HCEC 1CT (cell line): ENCODE results near the gene ADAMTSL1.

Source experiments
- DNase-seq: peaks from one replicate; pipeline ENCODE4 v3.0.0-alpha.2; 2017

The ADAMTSL1 gene

GRCh38 chr9:18707489-18708205 is 233.7 kb downstream of the ADAMTSL1 start:
- DNase-seq = no peak

DNA sequence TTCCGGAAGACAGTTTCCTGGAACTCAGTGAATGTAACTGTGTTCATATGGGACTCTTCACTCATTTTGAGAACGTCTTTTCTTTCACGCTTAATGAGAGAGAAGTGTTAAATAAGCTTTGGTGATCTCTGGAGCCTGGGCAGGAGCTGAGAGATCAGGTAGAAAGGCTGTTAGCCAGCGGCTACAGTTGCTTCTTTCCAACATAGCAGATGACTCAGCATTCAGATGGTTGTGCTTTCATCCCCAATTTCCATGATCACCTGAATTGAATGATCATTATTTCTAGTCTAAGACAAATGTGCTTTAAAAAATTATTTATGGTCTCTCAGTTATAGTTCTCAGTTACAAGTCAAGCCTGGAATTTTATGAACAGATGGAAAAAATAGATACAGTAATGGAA is 234.5 kb downstream of the ADAMTSL1 start:
- DNase-seq = no peak

- no peak for DNase-seq
Observed at GRCh38 chr9:18710065-18710464, 236.1 kb downstream of the ADAMTSL1 start.

- no peak for DNase-seq
Observed at GRCh38 chr9:18717759-18718158, 243.8 kb downstream of the ADAMTSL1 start.

GRCh38 chr9:18718393-18718792 is 244.4 kb downstream of the ADAMTSL1 start:
- DNase-seq = no peak

- no peak for DNase-seq
Observed at GRCh38 chr9:18718932-18719331, 245.0 kb downstream of the ADAMTSL1 start.

DNA sequence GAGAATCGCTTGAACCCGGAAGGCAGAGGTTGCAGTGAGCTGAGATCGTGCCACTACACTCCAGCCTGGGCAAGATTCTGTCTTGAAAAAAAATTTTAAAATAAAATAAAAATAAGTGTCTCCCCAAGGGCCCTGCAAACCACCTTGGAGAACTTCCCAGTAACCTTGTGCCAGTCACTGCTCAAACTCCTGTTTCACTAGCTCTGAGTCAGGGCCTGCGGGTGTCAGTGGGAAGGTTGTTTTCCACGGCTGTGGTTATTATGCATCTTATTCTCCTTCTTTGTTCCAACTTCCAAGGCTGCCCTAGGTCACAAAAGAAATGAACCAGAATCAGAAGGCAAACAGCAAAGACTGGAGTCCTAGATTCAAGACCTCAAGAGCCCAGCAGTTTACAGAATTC is 246.7 kb downstream of the ADAMTSL1 start:
- no peak for DNase-seq

GRCh38 chr9:18721267-18721994 is 247.5 kb downstream of the ADAMTSL1 start:
- no peak for DNase-seq

DNA sequence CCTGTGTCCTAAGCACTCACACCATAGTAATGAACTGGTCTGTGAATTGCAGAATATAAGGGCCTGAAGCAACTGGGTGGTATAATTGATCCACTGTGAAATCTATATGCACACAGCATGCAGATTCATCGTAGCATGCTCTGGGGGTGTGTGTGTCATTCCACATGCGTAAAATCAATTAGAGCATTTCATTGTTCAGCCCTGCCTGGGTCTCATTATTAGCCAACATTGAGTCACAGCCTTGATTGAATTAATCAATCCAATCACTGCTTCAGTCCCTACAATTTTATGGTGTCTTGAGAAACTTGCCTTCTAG is 248.0 kb downstream of the ADAMTSL1 start:
- no peak for DNase-seq

- no peak for DNase-seq
Observed at GRCh38 chr9:18722882-18723281, 248.9 kb downstream of the ADAMTSL1 start.

DNA sequence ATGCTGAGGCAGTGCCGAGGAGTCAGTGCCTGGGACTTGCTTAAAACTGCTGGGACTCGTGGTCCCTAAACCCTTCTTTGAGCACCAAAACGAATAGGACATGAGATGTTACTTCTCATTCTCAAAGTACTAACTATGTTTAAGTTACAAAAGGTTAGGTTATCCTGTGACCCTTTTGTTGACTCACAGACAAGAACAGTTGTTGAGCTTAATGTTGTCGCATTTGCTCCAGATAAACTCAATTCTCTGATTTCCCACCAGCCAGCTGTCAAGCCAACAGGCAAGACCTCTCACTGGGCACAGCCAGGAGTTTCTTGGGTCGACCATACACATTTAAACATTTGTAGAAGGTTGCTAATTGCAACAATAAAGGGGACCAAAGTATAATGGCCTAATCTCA is 249.4 kb downstream of the ADAMTSL1 start:
- DNase-seq = no peak

DNA sequence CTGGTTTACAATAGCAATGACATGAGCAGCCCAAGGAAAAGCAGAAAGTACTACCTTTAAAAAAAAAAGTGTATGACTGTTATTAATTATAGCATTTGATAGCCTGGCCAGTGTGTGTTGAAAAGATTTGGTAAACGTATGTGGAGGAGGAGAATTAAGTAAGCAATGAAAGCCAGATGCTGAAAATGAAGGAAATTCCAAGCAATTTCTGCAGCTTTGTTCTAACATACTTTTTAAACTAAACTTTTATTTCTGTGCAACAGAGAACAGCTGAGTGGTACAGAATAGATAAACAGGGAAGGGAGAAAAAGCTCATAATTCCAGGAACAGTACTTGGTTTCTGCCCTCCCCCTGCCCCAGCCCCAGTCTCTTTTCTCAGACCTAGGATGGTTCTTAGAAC is 252.6 kb downstream of the ADAMTSL1 start:
- no peak for DNase-seq

- no peak for DNase-seq
Observed at GRCh38 chr9:18727904-18728303, 254.0 kb downstream of the ADAMTSL1 start.

DNA sequence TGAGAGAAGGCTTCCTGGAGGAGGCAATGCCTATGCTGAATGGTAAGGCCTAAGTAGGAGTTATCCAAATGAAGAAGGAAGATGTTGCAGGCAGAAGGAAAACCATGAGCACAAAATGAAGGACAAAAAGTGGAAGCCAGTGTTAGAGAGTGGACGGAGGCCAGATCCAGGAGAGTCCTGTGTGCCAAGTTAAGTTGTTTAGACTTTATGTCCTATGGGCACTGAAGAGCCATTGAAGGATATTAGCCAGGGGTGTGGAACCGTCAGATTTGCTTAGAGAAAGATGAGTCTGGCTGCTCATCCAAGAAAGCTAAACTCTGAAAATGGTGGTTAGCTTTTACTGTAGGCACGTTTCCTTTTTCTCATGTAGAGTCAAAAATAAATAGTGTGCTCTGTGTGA is 254.7 kb downstream of the ADAMTSL1 start:
- no peak for DNase-seq

- DNase-seq = no peak
Observed at GRCh38 chr9:18730241-18730640, 256.3 kb downstream of the ADAMTSL1 start.

DNA sequence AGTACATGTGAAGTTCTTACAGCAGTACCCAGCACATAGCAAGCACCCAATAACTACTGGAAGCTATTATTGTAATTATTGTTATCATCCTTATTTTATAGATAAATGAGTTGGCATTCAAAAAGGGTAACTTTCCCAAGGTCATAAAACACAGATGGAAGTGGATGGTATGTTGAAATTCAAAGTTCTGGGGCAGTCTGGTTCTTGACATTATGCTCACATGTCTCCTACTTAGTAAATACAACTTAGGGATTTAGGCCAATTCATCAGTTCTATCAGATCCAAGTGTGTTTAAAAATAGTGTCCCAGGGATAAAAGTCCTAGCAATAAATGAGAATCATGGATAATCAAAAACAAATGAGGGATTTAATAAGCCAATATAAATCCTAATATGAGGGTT is 265.2 kb downstream of the ADAMTSL1 start:
- DNase-seq = no peak

GRCh38 chr9:18739641-18740318 is 265.8 kb downstream of the ADAMTSL1 start:
- DNase-seq = no peak

DNA sequence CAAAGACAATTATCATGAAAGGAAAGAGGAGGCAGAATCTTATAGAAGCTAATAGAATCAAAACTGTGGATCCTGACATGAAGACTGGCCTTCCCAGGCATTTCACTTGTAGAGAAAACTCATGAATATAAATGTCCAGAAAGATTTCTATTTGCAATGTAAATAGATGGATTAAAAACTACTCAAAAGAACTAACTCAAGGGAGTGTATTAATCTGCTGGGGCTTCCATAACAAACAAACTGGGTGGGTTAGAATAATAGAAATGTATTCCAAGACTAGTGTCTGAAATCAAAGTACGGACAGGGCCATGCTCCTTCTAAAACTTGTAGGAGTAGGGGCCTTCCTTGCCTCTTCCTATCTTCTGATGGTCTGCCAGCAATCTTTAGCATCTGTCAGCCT is 267.4 kb downstream of the ADAMTSL1 start:
- DNase-seq = no peak

DNA sequence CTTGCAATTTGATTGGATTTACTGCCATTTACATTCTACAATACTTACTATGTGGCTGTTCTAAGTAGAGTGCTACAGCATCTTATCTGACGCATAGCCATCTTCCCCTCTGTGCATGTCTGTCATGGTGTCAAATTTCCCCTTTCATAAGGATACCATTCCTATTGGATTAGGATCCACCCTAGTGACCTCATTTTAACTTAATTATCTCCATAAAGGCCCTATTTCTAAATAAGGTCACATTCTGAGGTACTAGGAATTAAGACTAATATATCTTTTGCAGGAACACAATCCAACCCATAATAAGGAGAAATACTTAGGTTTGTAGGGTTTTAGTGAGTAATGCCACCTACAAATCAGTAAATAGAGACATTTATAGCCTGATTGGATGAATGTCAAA is 268.0 kb downstream of the ADAMTSL1 start:
- DNase-seq = no peak

DNA sequence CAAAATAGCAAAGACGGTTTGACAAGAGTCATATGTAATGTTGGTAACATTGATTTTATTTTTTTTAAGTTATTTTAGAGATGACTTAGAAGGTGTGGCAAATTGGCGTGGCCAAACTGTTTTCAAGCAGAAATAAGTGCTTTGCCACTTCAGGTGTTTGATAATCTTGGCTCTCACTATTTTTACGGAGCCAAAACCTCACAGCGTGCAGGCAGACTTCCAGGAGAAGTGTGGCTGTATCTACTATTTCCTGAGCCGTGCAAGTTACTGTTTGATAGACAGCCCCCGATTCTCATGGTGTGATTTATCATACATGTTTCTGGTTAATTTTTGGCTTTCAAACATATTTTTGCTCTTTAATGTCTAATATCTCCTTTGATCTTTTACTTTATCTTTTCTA is 269.5 kb downstream of the ADAMTSL1 start:
- DNase-seq = no peak

- peak; percentile 22 for DNase-seq
Observed at GRCh38 chr9:18743971-18744370, 270.0 kb downstream of the ADAMTSL1 start.

DNA sequence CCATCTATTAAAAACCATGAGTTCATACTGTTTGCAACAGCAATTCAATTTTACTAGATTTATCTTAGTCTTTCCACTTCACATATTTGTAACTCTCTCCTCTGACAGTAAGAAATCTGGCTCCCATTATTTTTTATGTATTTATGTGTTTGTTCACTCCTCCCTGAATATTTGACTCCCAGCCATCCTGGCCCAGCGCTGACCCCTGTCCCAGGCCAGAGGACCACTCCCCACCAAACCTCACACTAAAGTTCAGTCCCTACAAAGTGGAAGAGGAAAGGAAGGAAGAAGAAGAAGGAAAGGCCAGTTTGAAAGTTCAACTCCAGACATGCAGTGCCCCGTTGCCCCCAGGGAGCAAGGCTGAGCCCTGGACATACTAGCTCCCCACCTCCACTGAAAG is 271.8 kb downstream of the ADAMTSL1 start:
- DNase-seq = no peak

GRCh38 chr9:18746631-18747030 is 272.7 kb downstream of the ADAMTSL1 start:
- DNase-seq = no peak

DNA sequence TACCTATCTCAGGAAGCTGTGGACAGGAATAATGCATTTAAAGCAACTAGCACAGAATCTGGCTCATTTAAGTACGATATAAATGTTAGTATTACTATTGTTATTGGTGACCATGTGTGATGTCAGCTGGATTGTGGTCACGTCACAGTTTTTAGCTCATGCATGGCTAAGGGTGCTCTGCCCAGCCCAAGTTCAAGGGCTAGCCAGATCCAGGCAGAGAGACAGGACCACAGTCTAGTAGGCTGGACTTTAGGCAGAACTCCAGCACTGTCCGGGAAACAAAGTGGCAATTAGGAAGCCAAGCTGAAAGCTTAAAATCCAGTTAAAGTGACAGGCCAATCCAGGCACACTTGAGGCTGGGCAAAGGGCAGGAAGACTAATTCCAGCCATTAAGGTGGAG is 273.6 kb downstream of the ADAMTSL1 start:
- DNase-seq = no peak
